ENCODE data around the gene HELT. TPM values are rescaled to one million over a fixed set of nuclear protein-coding genes. Genes with fewer than 3 reads are reported as not detected.

HELT gene
- total and polyA plus RNA-seq, 10 of the 15 experiments (the other 5 are each of a cell fraction or from before 2014, with no cell fraction given), result not detected

DNA sequence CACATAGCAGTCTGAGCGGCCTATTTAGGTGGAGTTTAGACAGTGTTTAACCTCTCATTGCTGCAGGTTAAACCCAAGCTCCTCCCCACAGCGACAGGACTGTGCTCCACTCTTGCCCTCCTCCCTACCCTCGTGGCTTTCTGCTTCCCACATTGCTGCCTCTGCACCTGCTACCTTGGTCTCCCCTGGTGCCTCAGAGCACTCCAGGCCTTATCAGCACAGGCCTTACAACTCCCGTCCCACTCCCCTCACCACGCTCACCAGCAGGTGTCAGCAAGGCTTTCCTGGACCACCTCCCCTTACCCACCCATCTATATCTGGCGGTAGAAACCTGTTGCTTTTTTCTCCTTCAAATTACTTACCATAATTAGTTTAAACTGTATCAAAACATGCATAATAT lies 18.6 kb downstream of the HELT start (continued):
- TF ChIP-seq CUX1 (IDR thresholded peaks at IDR 0.05; ENCODE audit: insufficient replicate concordance, low read depth, low read length) (no peak), FOS (IDR thresholded peaks at IDR 0.05; ENCODE audit: borderline replicate concordance, extremely low read depth, insufficient read length) (no peak), SMAD5 (IDR thresholded peaks at IDR 0.05; ENCODE audit: low read depth) (no peak), BCL3 (IDR thresholded peaks at IDR 0.05; ENCODE audit: borderline replicate concordance, insufficient read depth, low read depth, low read length, poor library complexity, severe bottlenecking) (no peak), BCLAF1 (IDR thresholded peaks at IDR 0.05) (no peak), KDM1A (IDR thresholded peaks at IDR 0.05; ENCODE audit: borderline replicate concordance) (no peak), GATAD2B (conservative IDR thresholded peaks at IDR 0.05; ENCODE audit: low read depth) (no peak), SMC3 (IDR thresholded peaks at IDR 0.05; ENCODE audit: borderline replicate concordance, low read length) (no peak)
- TF ChIP-seq, protein P1, sequence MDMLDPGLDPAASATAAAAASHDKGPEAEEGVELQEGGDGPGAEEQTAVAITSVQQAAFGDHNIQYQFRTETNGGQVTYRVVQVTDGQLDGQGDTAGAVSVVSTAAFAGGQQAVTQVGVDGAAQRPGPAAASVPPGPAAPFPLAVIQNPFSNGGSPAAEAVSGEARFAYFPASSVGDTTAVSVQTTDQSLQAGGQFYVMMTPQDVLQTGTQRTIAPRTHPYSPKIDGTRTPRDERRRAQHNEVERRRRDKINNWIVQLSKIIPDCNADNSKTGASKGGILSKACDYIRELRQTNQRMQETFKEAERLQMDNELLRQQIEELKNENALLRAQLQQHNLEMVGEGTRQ (IDR thresholded peaks at IDR 0.05; ENCODE audit: borderline replicate concordance, low read depth, low read length), result no peak
- TF ChIP-seq, protein P2, sequence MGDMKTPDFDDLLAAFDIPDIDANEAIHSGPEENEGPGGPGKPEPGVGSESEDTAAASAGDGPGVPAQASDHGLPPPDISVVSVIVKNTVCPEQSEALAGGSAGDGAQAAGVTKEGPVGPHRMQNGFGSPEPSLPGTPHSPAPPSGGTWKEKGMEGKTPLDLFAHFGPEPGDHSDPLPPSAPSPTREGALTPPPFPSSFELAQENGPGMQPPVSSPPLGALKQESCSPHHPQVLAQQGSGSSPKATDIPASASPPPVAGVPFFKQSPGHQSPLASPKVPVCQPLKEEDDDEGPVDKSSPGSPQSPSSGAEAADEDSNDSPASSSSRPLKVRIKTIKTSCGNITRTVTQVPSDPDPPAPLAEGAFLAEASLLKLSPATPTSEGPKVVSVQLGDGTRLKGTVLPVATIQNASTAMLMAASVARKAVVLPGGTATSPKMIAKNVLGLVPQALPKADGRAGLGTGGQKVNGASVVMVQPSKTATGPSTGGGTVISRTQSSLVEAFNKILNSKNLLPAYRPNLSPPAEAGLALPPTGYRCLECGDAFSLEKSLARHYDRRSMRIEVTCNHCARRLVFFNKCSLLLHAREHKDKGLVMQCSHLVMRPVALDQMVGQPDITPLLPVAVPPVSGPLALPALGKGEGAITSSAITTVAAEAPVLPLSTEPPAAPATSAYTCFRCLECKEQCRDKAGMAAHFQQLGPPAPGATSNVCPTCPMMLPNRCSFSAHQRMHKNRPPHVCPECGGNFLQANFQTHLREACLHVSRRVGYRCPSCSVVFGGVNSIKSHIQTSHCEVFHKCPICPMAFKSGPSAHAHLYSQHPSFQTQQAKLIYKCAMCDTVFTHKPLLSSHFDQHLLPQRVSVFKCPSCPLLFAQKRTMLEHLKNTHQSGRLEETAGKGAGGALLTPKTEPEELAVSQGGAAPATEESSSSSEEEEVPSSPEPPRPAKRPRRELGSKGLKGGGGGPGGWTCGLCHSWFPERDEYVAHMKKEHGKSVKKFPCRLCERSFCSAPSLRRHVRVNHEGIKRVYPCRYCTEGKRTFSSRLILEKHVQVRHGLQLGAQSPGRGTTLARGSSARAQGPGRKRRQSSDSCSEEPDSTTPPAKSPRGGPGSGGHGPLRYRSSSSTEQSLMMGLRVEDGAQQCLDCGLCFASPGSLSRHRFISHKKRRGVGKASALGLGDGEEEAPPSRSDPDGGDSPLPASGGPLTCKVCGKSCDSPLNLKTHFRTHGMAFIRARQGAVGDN (IDR thresholded peaks at IDR 0.05), result no peak

Measured in GM12878 (cell line).